Measurements from ENCODE around the gene TXNDC5. TPM values are rescaled to one million over a fixed set of nuclear protein-coding genes. Genes with fewer than 3 reads are reported as not detected.

TXNDC5 gene
- total RNA-seq, 4 donors from 2014 or later = 85.0 to 137 (median 110) TPM

GRCh38 chr6:7954477-7955200, 44.1 kb upstream of the TXNDC5 start:
- no peaks in the 10 kb centered on the region for H3K4me1 ChIP-seq
- no peak overlapping the region for H3K4me3 ChIP-seq
- H3K9me3 ChIP-seq = peaks cover 0 to under 1% (median 0%) of the 10 kb centered on the region in 4 donors
- no peaks in the 10 kb centered on the region for H3K36me3 ChIP-seq
- H3K27me3 ChIP-seq = no peaks in the 10 kb centered on the region
- no peak overlapping the region for H3K27ac ChIP-seq
- 91 to 97% methylated on average over 4 of the region's 4 CpGs for WGBS, 2 donors
- DNase-seq (ENCODE audit: low spot score in 2 of 2) = no peak
- no peak for TF ChIP-seq EP300 (IDR thresholded peaks at IDR 0.05)
- TF ChIP-seq, protein P1, sequence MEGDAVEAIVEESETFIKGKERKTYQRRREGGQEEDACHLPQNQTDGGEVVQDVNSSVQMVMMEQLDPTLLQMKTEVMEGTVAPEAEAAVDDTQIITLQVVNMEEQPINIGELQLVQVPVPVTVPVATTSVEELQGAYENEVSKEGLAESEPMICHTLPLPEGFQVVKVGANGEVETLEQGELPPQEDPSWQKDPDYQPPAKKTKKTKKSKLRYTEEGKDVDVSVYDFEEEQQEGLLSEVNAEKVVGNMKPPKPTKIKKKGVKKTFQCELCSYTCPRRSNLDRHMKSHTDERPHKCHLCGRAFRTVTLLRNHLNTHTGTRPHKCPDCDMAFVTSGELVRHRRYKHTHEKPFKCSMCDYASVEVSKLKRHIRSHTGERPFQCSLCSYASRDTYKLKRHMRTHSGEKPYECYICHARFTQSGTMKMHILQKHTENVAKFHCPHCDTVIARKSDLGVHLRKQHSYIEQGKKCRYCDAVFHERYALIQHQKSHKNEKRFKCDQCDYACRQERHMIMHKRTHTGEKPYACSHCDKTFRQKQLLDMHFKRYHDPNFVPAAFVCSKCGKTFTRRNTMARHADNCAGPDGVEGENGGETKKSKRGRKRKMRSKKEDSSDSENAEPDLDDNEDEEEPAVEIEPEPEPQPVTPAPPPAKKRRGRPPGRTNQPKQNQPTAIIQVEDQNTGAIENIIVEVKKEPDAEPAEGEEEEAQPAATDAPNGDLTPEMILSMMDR (IDR thresholded peaks at IDR 0.05) = no peak
- TF ChIP-seq POLR2A (IDR thresholded peaks at IDR 0.05) = no peak

- H3K27ac ChIP-seq = no peak overlapping the region
- no peak for DNase-seq (ENCODE audit: low spot score in 2 of 2)
- no peaks in the 10 kb centered on the region for H3K27me3 ChIP-seq
- WGBS, 2 donors = 76 to 83% methylated on average over 1 of the region's 1 CpG
- TF ChIP-seq, protein P1 (IDR thresholded peaks at IDR 0.05) = no peak
- no peak for TF ChIP-seq EP300 (IDR thresholded peaks at IDR 0.05)
- no peak for TF ChIP-seq POLR2A (IDR thresholded peaks at IDR 0.05)
- no peaks in the 10 kb centered on the region for H3K36me3 ChIP-seq
- H3K4me3 ChIP-seq = no peak overlapping the region
- peaks cover 0 to 9% (median 0%) of the 10 kb centered on the region in 4 donors for H3K9me3 ChIP-seq
- no peaks in the 10 kb centered on the region for H3K4me1 ChIP-seq
Observed at GRCh38 chr6:7953753-7954152, 43.2 kb upstream of the TXNDC5 start.

GRCh38 chr6:7939864-7940228, 29.3 kb upstream of the TXNDC5 start:
- 30 to 38% methylated on average over 5 of the region's 5 CpGs for WGBS, 2 donors

DNA sequence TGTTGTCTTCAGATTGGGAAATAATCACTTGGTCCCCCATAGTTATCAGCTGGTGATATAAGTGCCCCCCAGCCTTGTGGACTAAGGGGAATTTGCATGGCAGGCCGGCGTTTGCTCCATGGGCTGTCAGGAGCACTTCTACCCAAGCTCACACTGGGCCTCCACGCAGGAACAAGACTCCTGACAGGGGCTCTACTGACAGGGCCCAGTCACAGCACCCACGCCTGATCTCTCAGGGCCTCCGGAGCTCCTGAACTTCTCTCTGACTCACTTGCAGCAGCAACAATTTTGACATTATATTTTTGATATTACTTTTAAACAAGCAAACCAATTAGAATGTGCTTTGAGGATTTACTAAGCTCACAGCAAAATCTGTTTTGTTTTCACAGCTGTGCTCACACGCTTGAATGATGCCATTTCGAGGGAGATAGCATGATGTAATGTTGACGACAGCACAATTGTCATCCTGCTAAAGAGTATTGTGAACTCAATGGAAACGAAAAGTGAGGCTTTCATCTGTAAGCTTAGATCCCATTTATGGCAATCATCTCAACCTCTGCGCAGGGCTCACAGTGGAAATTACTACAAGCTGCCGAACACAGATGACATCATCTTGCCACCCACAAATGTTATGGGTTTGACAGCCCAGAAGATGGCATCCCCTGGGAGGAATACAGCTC, 28.7 kb upstream of the TXNDC5 start:
- Histone ChIP-seq H3K9me3 (no peaks in the 10 kb centered on the region), H3K4me1 (peaks cover 0 to 10% (median 0%) of the 10 kb centered on the region in 4 donors), H3K36me3 (no peaks in the 10 kb centered on the region), H3K4me3 (no peak overlapping the region), H3K27me3 (no peaks in the 10 kb centered on the region), H3K27ac (no peak overlapping the region)
- 53 to 55% methylated on average over 11 of the region's 11 CpGs for WGBS, 2 donors
- no peak for DNase-seq (ENCODE audit: low spot score in 2 of 2)
- TF ChIP-seq, protein P1 (IDR thresholded peaks at IDR 0.05) = no peak
- no peak for TF ChIP-seq EP300 (IDR thresholded peaks at IDR 0.05)
- no peak for TF ChIP-seq POLR2A (IDR thresholded peaks at IDR 0.05)

More at GRCh38 chr6:7939864-7940228, 29.3 kb upstream of the TXNDC5 start:
- TF ChIP-seq POLR2A (IDR thresholded peaks at IDR 0.05) = no peak
- no peak for TF ChIP-seq EP300 (IDR thresholded peaks at IDR 0.05)
- TF ChIP-seq, protein P1 (IDR thresholded peaks at IDR 0.05) = no peak
- Histone ChIP-seq H3K4me1 (peaks cover 0 to 10% (median 0%) of the 10 kb centered on the region in 4 donors), H3K4me3 (no peak overlapping the region), H3K27me3 (no peaks in the 10 kb centered on the region), H3K36me3 (no peaks in the 10 kb centered on the region), H3K27ac (no peak overlapping the region), H3K9me3 (no peaks in the 10 kb centered on the region)
- no peak for DNase-seq (ENCODE audit: low spot score in 2 of 2)

DNA sequence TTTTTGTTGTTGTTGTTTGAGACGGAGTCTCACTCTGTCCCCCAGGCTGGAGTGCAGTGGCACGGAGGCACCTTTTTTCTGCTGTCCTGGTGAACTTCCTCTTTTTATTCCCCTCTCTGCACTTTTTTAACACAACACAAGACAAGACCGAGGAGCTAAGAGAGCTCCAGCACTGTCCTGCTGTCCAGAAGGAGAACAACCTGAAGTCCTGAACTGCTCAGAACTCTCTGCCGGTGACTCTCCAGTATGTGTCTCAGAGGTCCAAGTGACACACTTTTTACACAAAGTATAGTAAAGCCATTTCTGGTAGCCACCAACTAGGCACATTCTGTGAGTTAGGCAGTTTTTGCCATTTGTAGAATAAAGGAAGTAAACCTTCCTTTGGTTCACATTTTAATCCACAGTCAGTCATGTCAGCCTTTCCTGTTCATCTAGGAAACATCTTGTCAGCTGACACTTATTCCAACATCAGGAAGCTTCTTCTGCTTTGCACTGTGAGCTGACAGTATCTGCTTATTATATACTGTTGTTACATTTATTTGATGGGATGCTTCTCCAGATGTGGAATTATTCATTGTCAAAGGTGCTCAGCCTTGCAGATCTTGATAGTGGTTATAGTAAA, 28.1 kb upstream of the TXNDC5 start:
- H3K9me3 ChIP-seq = no peaks in the 10 kb centered on the region
- H3K4me3 ChIP-seq = no peak overlapping the region
- no peak for TF ChIP-seq POLR2A (IDR thresholded peaks at IDR 0.05)
- no peak for TF ChIP-seq EP300 (IDR thresholded peaks at IDR 0.05)
- TF ChIP-seq, protein P1 (IDR thresholded peaks at IDR 0.05) = no peak
- no peak for DNase-seq (ENCODE audit: low spot score in 2 of 2)
- WGBS, 2 donors = 72 to 82% methylated on average over 4 of the region's 4 CpGs
- H3K36me3 ChIP-seq = no peaks in the 10 kb centered on the region
- peaks cover 0 to 10% (median 0%) of the 10 kb centered on the region in 4 donors for H3K4me1 ChIP-seq
- H3K27ac ChIP-seq = no peak overlapping the region
- H3K27me3 ChIP-seq = no peaks in the 10 kb centered on the region
